Peyer's patch (tissue), 4 donors: ENCODE data around the gene OGFOD1. TPM values are rescaled to one million over a fixed set of nuclear protein-coding genes. Genes with fewer than 3 reads are reported as not detected.

ENCODE experiments used
- DNase-seq, 3 donors: peaks; one replicate each; pipeline ENCODE4 v3.0.0-alpha.2; 2017 to 2019
- H3K27ac ChIP-seq, 4 donors: fragments of 200-600 bp; sonication (generic); one replicate each; pipeline ENCODE4 v1.5.1; 2016 to 2019
- H3K27me3 ChIP-seq, 2 donors: fragments of 200-600 bp; sonication (generic); one replicate each; pipeline ENCODE4 v1.5.1; 2019
- H3K36me3 ChIP-seq, 3 donors: fragments of 200-600 bp; sonication (generic); one replicate each; pipeline ENCODE4 v1.5.1; 2016 to 2019
- H3K4me1 ChIP-seq, 4 donors: fragments of 200-600 bp; sonication (generic); one replicate each; pipeline ENCODE4 v1.5.1; 2016 to 2019
- H3K4me3 ChIP-seq, 4 donors: fragments of 200-600 bp; sonication (generic); 1 replicate in 3 of 4; 2 replicates in 1 of 4; pipeline ENCODE4 v1.5.1; 2016 to 2019; ENCODE audit warnings: mild to moderate bottlenecking in 1 of 4
- H3K9me3 ChIP-seq, 4 donors: fragments of 200-600 bp; sonication (generic); one replicate each; pipeline ENCODE4 v1.5.1; 2016 to 2019; ENCODE audit warnings: mild to moderate bottlenecking in 1 of 4
- CTCF ChIP-seq, 6 experiments: fragments of 450-650 bp in 4 of 6; fragments of 200-600 bp in 2 of 6; sonication (generic) in 1 of 6; IDR thresholded peaks; one replicate each; pipeline ENCODE4 v1.5.1; 2017 to 2019; ENCODE audit warnings: antibody characterized with exemption in 6 of 6, mild to moderate bottlenecking in 3 of 6, moderate library complexity in 1 of 6
- POLR2A ChIP-seq, 2 donors: fragments of 450-650 bp; IDR thresholded peaks; one replicate each; pipeline ENCODE4 v1.5.1; 2017; ENCODE audit warnings: antibody characterized with exemption in 2 of 2, mild to moderate bottlenecking in 2 of 2, moderate library complexity in 2 of 2
- total RNA-seq, 4 donors: library from RNA; depleted of rRNA; stranded (reverse); fragments of >200 nt; gene quantifications; one replicate each; pipeline ENCODE4 v1.1.0, GENCODE V29; 2016

OGFOD1 gene
- total RNA-seq, 4 donors from 2014 or later, result 11.0 to 47.9 (median 18.0) TPM

- Histone ChIP-seq H3K27ac (no peak overlapping the region), H3K9me3 (no peaks in the 10 kb centered on the region), H3K4me1 (no peaks in the 10 kb centered on the region), H3K4me3 (no peak overlapping the region), H3K36me3 (peaks cover 0 to 62% (median 0%) of the 10 kb centered on the region in 3 donors), H3K27me3 (no peaks in the 10 kb centered on the region)
- no peak for DNase-seq
- no peak for TF ChIP-seq CTCF (IDR thresholded peaks at IDR 0.05)
Observed at GRCh38 chr16:56436258-56436657, 15.1 kb upstream of the OGFOD1 start.

- H3K27me3 ChIP-seq, result no peaks in the 10 kb centered on the region
- H3K4me3 ChIP-seq, result no peak overlapping the region
- peaks cover 0 to 68% (median 0%) of the 10 kb centered on the region in 3 donors for H3K36me3 ChIP-seq
- no peak for TF ChIP-seq CTCF (IDR thresholded peaks at IDR 0.05)
- TF ChIP-seq POLR2A (IDR thresholded peaks at IDR 0.05), result no peak
- no peak for DNase-seq
- H3K4me1 ChIP-seq, result no peaks in the 10 kb centered on the region
- H3K9me3 ChIP-seq, result no peaks in the 10 kb centered on the region
- no peak overlapping the region for H3K27ac ChIP-seq
Observed at GRCh38 chr16:56438038-56438437, 13.3 kb upstream of the OGFOD1 start.

GRCh38 chr16:56447286-56447685 is 4.1 kb upstream of the OGFOD1 start:
- Histone ChIP-seq H3K27ac (no peak overlapping the region), H3K36me3 (peaks cover 0 to 50% (median 0%) of the 10 kb centered on the region in 3 donors), H3K4me3 (no peak overlapping the region), H3K27me3 (no peaks in the 10 kb centered on the region), H3K4me1 (peaks cover 0 to 23% (median 7%) of the 10 kb centered on the region in 4 donors), H3K9me3 (no peaks in the 10 kb centered on the region)
- no peak for TF ChIP-seq POLR2A (IDR thresholded peaks at IDR 0.05)
- TF ChIP-seq CTCF (IDR thresholded peaks at IDR 0.05), result no peak
- DNase-seq, result no peak

- Histone ChIP-seq H3K27ac (no peak overlapping the region), H3K4me1 (peaks cover 0 to 30% (median 7%) of the 10 kb centered on the region in 4 donors), H3K27me3 (no peaks in the 10 kb centered on the region), H3K9me3 (no peaks in the 10 kb centered on the region), H3K36me3 (peaks cover 0 to 43% (median 0%) of the 10 kb centered on the region in 3 donors), H3K4me3 (no peak overlapping the region)
- no peak for DNase-seq
- TF ChIP-seq POLR2A (IDR thresholded peaks at IDR 0.05) (no peak), CTCF (IDR thresholded peaks at IDR 0.05) (no peak)
Observed at GRCh38 chr16:56448005-56448404, 3.3 kb upstream of the OGFOD1 start.

GRCh38 chr16:56450275-56450985 is 924 bp upstream of the OGFOD1 start:
- H3K4me1 ChIP-seq, result peaks cover 0 to 32% (median 7%) of the 10 kb centered on the region in 4 donors
- peaks cover 0 to 25% (median 0%) of the 10 kb centered on the region in 3 donors for H3K36me3 ChIP-seq
- no peaks in the 10 kb centered on the region for H3K9me3 ChIP-seq
- H3K27ac ChIP-seq, result peak overlapping the region; percentile 68 to 83 (median 80)
- H3K27me3 ChIP-seq, result no peaks in the 10 kb centered on the region
- H3K4me3 ChIP-seq, result peak overlapping the region; percentile 63 to 87 (median 78)
- TF ChIP-seq CTCF (IDR thresholded peaks at IDR 0.05) (no peak), POLR2A (IDR thresholded peaks at IDR 0.05) (no peak)
- DNase-seq, result no peak
